Measurements from ENCODE around the gene CR1L. TPM values are rescaled to one million over a fixed set of nuclear protein-coding genes. Genes with fewer than 3 reads are reported as not detected.

The CR1L gene
- total RNA-seq, 1 experiment from 2014 or later = 13.7 TPM

DNA sequence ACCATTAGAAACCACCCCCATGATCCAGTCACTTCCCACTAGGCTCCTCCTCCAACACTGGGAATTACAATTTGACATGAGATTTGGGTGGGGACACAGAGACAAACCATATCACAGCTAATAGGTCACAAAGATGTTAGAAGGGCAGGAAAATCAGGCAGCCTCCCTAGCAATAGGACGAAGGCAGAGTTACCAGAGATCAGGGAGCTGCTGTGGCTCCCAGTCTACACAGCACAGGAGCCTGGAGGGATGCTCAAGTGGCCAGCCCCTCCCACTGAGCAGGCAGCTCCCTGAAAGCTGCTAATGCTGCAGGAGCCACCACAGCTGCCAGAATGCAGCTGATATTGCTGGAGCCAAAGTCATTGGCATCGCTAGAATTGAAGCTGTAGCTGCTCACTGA is 51.0 kb downstream of the CR1L start (continued):
- TF ChIP-seq, protein P1, sequence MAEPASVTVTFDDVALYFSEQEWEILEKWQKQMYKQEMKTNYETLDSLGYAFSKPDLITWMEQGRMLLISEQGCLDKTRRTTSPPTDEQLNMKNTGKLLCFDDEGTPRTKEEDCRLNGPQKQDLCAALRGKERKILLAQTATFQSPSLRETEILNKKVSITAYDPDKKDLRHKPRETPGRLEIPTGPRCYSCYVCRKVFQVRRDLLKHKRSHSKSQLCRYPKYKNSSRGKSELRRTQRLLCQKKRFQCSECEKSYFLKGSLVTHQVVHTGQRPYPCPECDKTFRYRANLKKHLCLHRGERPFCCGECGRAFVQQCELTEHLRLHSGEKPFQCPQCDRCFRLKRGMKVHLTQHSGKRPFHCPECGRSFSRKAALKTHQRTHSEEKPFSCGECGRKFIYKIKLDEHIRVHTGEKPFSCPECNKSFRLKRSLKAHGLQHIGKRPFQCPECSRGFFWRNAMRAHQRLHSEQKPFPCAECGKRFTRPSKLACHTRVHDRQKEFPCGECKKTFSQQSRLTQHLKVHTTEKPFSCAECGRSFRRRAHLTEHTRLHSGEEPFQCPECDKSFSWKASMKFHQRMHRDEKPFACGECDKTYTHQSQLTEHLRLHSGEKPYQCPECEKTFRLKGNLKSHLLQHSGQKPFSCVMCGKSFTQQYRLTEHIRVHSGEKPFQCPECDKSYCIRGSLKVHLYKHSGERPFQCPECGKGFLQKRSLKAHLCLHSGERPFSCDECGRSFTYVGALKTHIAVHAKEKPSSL (CRISPR knock-in tag; conservative IDR thresholded peaks at IDR 0.05) = no peak
- no peak for TF ChIP-seq EMX1 (CRISPR knock-in tag; IDR thresholded peaks at IDR 0.05)

DNA sequence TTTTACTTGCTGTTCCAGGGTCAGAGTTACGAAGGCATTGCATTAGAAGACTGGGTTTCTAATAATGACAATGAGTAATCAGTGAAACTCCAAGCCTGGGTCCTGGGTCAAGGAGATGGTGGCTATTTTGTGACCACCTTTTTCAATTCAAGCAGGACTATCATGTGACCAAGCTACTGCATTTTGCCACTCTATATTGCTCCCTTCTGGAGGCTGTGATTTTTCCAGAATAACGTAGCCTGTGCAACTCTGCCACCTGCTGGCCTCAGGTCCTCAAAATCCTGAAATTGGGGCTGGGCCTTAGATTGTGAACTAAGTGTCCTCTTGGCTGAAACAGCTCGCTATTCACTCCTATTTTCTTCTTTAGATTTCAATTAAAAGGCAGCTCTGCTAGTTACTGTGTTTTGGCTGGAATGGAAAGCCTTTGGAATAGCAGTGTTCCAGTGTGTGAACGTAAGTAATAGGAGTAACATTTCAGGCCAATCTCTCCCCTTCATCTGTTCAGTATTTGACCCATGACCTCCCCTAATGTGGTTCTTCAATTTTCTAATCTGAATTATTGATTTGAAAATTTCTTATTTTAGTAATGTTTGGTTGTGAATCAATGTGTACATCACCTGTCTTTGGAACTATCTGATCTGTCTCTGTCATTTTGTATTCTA is 54.0 kb downstream of the CR1L start:
- ATAC-seq (peak; percentile 91), DNase-seq (ENCODE audit: low spot score) (peak; percentile 61)
- H3K27me3 Mint-ChIP-seq (ENCODE audit: low read depth) = no peaks in the 10 kb centered on the region
- peak overlapping the region; percentile 46 for H3K27ac Mint-ChIP-seq
- CTCF ChIA-PET = interaction anchor here (0.6 to 2.0 kb wide), 35 partner anchors 11 to 614 kb away, joined by 3 to 16 read pairs (median 4); partner anchors contain the start of genes CR1 and CR2
- TF ChIP-seq, protein P2, sequence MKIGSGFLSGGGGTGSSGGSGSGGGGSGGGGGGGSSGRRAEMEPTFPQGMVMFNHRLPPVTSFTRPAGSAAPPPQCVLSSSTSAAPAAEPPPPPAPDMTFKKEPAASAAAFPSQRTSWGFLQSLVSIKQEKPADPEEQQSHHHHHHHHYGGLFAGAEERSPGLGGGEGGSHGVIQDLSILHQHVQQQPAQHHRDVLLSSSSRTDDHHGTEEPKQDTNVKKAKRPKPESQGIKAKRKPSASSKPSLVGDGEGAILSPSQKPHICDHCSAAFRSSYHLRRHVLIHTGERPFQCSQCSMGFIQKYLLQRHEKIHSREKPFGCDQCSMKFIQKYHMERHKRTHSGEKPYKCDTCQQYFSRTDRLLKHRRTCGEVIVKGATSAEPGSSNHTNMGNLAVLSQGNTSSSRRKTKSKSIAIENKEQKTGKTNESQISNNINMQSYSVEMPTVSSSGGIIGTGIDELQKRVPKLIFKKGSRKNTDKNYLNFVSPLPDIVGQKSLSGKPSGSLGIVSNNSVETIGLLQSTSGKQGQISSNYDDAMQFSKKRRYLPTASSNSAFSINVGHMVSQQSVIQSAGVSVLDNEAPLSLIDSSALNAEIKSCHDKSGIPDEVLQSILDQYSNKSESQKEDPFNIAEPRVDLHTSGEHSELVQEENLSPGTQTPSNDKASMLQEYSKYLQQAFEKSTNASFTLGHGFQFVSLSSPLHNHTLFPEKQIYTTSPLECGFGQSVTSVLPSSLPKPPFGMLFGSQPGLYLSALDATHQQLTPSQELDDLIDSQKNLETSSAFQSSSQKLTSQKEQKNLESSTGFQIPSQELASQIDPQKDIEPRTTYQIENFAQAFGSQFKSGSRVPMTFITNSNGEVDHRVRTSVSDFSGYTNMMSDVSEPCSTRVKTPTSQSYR (CRISPR knock-in tag; IDR thresholded peaks at IDR 0.05) = no peak
- TF ChIP-seq, protein P3, sequence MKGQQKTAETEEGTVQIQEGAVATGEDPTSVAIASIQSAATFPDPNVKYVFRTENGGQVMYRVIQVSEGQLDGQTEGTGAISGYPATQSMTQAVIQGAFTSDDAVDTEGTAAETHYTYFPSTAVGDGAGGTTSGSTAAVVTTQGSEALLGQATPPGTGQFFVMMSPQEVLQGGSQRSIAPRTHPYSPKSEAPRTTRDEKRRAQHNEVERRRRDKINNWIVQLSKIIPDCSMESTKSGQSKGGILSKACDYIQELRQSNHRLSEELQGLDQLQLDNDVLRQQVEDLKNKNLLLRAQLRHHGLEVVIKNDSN (CRISPR knock-in tag; IDR thresholded peaks at IDR 0.05) = peak; percentile 76
- H3K9me3 Mint-ChIP-seq = no peaks in the 10 kb centered on the region
- H3K4me1 Mint-ChIP-seq = peaks cover 11% of the 10 kb centered on the region
- POLR2A ChIA-PET = no interaction called here
- H3K36me3 Mint-ChIP-seq = no peaks in the 10 kb centered on the region
- H3K4me3 Mint-ChIP-seq = no peak overlapping the region

DNA sequence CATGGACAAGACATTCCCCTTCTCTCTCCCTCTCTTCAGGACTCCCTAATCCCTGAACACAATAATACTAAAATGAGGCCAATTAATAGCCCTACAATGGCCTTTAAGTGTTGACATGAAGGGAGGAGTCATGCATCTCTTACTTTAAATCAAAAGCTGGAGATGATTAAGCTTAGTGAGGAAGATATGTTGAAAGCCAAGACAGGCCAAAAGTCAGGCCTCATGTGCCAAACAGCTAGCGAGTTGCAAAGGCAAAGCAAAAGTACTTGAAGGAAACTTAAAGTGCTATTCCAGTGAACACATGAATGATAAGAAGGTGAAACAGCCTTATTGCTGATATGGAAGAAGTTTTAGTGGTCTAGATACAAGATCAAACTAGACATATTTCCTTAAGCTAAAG is 57.4 kb downstream of the CR1L start:
- CTCF ChIA-PET = interaction anchor here (0.9 to 1.1 kb wide), 2 partner anchors 11 to 120 kb away, joined by 3 read pairs; no protein-coding TSS in a partner anchor

DNA sequence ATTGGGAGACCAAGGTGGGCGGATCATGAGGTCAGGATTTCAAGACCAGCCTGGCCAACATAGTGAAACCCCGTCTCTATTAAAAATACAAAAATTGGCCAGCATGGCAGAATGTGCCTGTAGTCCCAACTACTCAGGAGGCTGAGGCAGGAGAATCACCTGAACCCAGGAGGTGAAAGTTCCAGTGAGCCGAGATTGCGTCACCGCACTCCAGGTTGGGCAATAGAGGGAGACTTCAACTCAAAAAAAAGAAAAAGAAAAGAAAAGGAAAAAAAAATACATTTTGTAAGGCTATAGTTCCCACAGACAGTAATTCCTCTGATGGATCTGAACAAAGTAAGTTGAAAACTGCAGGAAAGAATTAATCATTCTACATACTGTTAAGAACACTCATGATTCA is 58.8 kb downstream of the CR1L start:
- DNase-seq (ENCODE audit: low spot score) (no peak), ATAC-seq (no peak)
- no peaks in the 10 kb centered on the region for H3K27me3 Mint-ChIP-seq (ENCODE audit: low read depth)
- CTCF ChIA-PET = interaction anchor here (0.9 to 1.1 kb wide), 2 partner anchors 10 to 12 kb away, joined by 3 read pairs; no protein-coding TSS in a partner anchor
- no peaks in the 10 kb centered on the region for H3K36me3 Mint-ChIP-seq
- POLR2A ChIA-PET = no interaction called here
- no peaks in the 10 kb centered on the region for H3K9me3 Mint-ChIP-seq
- no peak overlapping the region for H3K4me3 Mint-ChIP-seq
- no peak overlapping the region for H3K27ac Mint-ChIP-seq
- H3K4me1 Mint-ChIP-seq = peaks cover 11% of the 10 kb centered on the region
- TF ChIP-seq, protein P4, sequence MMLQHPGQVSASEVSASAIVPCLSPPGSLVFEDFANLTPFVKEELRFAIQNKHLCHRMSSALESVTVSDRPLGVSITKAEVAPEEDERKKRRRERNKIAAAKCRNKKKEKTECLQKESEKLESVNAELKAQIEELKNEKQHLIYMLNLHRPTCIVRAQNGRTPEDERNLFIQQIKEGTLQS (CRISPR knock-in tag; conservative IDR thresholded peaks at IDR 0.05) = no peak
- TF ChIP-seq, protein P5, sequence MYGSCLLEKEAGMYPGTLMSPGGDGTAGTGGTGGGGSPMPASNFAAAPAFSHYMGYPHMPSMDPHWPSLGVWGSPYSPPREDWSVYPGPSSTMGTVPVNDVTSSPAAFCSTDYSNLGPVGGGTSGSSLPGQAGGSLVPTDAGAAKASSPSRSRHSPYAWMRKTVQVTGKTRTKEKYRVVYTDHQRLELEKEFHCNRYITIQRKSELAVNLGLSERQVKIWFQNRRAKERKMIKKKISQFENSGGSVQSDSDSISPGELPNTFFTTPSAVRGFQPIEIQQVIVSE (CRISPR knock-in tag; IDR thresholded peaks at IDR 0.05; ENCODE audit: borderline replicate concordance) = no peak
- TF ChIP-seq, protein P6, sequence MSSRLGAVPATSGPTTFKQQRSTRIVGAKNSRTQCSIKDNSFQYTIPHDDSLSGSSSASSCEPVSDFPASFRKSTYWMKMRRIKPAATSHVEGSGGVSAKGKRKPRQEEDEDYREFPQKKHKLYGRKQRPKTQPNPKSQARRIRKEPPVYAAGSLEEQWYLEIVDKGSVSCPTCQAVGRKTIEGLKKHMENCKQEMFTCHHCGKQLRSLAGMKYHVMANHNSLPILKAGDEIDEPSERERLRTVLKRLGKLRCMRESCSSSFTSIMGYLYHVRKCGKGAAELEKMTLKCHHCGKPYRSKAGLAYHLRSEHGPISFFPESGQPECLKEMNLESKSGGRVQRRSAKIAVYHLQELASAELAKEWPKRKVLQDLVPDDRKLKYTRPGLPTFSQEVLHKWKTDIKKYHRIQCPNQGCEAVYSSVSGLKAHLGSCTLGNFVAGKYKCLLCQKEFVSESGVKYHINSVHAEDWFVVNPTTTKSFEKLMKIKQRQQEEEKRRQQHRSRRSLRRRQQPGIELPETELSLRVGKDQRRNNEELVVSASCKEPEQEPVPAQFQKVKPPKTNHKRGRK (CRISPR knock-in tag; IDR thresholded peaks at IDR 0.05; ENCODE audit: borderline replicate concordance) = no peak
- TF ChIP-seq, protein P7, sequence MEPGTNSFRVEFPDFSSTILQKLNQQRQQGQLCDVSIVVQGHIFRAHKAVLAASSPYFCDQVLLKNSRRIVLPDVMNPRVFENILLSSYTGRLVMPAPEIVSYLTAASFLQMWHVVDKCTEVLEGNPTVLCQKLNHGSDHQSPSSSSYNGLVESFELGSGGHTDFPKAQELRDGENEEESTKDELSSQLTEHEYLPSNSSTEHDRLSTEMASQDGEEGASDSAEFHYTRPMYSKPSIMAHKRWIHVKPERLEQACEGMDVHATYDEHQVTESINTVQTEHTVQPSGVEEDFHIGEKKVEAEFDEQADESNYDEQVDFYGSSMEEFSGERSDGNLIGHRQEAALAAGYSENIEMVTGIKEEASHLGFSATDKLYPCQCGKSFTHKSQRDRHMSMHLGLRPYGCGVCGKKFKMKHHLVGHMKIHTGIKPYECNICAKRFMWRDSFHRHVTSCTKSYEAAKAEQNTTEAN (CRISPR knock-in tag; IDR thresholded peaks at IDR 0.05) = no peak
- TF ChIP-seq, protein P8, sequence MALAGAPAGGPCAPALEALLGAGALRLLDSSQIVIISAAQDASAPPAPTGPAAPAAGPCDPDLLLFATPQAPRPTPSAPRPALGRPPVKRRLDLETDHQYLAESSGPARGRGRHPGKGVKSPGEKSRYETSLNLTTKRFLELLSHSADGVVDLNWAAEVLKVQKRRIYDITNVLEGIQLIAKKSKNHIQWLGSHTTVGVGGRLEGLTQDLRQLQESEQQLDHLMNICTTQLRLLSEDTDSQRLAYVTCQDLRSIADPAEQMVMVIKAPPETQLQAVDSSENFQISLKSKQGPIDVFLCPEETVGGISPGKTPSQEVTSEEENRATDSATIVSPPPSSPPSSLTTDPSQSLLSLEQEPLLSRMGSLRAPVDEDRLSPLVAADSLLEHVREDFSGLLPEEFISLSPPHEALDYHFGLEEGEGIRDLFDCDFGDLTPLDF (CRISPR knock-in tag; IDR thresholded peaks at IDR 0.05) = no peak
- TF ChIP-seq ZNF423 (CRISPR knock-in tag; IDR thresholded peaks at IDR 0.05) = no peak

More for the DNA sequence above, 57.4 kb downstream of the CR1L start:
- TF ChIP-seq ZNF317 (CRISPR knock-in tag; IDR thresholded peaks at IDR 0.05; ENCODE audit: borderline replicate concordance, low read depth) (no peak), ESRRA (CRISPR knock-in tag; IDR thresholded peaks at IDR 0.05; ENCODE audit: borderline replicate concordance) (no peak), SMAD4 (CRISPR knock-in tag; IDR thresholded peaks at IDR 0.05) (no peak), PRRX2 (CRISPR knock-in tag; IDR thresholded peaks at IDR 0.05) (no peak), NFATC4 (CRISPR knock-in tag; IDR thresholded peaks at IDR 0.05) (no peak), ZNF232 (CRISPR knock-in tag; IDR thresholded peaks at IDR 0.05) (no peak), CBFB (CRISPR knock-in tag; IDR thresholded peaks at IDR 0.05; ENCODE audit: low read depth) (no peak), GTF2I (CRISPR knock-in tag; conservative IDR thresholded peaks at IDR 0.05) (no peak), ZNF396 (CRISPR knock-in tag; IDR thresholded peaks at IDR 0.05; ENCODE audit: borderline replicate concordance) (no peak)
- TF ChIP-seq, protein P8 (CRISPR knock-in tag; IDR thresholded peaks at IDR 0.05) = no peak
- TF ChIP-seq, protein P9, sequence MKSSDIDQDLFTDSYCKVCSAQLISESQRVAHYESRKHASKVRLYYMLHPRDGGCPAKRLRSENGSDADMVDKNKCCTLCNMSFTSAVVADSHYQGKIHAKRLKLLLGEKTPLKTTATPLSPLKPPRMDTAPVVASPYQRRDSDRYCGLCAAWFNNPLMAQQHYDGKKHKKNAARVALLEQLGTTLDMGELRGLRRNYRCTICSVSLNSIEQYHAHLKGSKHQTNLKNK (CRISPR knock-in tag; IDR thresholded peaks at IDR 0.05) = no peak
- POLR2A ChIA-PET = no interaction called here
- Mint-ChIP-seq H3K9me3 (no peaks in the 10 kb centered on the region), H3K4me1 (peaks cover 5% of the 10 kb centered on the region), H3K27me3 (ENCODE audit: low read depth) (no peaks in the 10 kb centered on the region), H3K4me3 (no peak overlapping the region), H3K36me3 (no peaks in the 10 kb centered on the region), H3K27ac (no peak overlapping the region)
- DNase-seq (ENCODE audit: low spot score) = no peak
- no peak for ATAC-seq

Measured in WTC11 (cell line).